ENCODE data around the gene ONECUT3. TPM values are rescaled to one million over a fixed set of nuclear protein-coding genes. Genes with fewer than 3 reads are reported as not detected.

ONECUT3 gene
- total and polyA plus RNA-seq, 11 donors: not detected

DNA sequence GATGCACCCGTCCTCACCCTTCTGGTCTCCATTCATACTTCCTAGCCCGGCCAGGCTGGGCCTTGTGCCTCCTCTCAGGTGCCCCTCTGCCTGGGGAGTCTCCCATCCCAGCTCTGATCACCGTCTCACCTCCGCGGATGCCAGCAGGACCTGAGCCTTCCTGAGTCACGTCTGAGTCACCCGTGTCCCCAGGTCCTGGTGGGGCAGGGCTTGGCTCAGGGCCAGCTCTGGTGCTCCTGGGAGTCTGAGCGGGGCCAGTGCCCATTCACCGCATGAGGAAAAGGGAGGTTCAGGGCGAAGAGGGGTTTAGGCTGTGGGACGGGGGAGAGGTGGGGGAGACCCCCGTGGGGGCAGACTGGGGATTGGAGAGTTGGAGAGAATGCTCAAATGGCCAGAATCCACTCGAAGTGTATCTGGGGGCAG, 58.2 kb downstream of the ONECUT3 start:
- DNase-seq: peak in 3 of 5 donors; percentile 56 to 82 (median 72)
- intact Hi-C loops (cut with DNase I): no loop called here
- H3K4me3 ChIP-seq: peak overlapping the region in 9 of 12 donors; percentile 48 to 70 (median 61)
- H3K27me3 ChIP-seq: no peaks in the 10 kb centered on the region
- ATAC-seq: peak in 1 of 4 donors; percentile 24
- no peaks in the 10 kb centered on the region for H3K9me3 ChIP-seq
- peak overlapping the region in 8 of 12 donors; percentile 23 to 83 (median 64) for H3K27ac ChIP-seq
- 24 to 35% (median 26%) methylated on average over 10 to 13 of the region's 13 CpGs for WGBS, 4 donors
- peaks cover 0 to 22% (median 13%) of the 10 kb centered on the region in 12 donors for H3K4me1 ChIP-seq
- H3K36me3 ChIP-seq: peaks cover 0 to 23% (median 17%) of the 10 kb centered on the region in 9 donors
- TF ChIP-seq, protein P1, sequence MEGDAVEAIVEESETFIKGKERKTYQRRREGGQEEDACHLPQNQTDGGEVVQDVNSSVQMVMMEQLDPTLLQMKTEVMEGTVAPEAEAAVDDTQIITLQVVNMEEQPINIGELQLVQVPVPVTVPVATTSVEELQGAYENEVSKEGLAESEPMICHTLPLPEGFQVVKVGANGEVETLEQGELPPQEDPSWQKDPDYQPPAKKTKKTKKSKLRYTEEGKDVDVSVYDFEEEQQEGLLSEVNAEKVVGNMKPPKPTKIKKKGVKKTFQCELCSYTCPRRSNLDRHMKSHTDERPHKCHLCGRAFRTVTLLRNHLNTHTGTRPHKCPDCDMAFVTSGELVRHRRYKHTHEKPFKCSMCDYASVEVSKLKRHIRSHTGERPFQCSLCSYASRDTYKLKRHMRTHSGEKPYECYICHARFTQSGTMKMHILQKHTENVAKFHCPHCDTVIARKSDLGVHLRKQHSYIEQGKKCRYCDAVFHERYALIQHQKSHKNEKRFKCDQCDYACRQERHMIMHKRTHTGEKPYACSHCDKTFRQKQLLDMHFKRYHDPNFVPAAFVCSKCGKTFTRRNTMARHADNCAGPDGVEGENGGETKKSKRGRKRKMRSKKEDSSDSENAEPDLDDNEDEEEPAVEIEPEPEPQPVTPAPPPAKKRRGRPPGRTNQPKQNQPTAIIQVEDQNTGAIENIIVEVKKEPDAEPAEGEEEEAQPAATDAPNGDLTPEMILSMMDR (IDR thresholded peaks at IDR 0.05): no peak
- TF ChIP-seq POLR2A (IDR thresholded peaks at IDR 0.05): no peak

DNA sequence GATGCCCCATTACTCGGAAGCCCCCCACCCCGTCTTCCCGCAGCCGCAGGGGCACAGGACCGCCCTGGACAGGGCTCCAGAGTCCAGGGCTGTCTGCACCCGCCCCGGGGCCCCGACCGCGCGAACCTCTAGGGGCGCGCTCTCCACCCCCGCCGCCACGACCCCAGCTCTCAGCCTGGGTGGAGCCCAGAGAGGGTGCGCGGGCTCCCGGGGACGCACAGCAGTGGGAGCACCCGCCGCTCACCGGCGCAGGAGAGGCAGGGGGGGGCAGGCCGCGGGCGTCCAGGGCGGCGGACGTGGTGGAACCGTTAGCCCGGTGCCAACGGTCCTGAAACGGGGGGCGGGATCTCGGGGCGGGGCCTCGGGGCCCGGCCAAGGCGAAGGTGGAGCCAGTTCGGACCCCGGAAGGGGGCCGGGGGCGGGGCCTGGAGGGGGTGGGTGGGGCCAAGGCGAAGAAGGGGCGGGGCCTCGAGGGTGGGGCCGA, 58.7 kb downstream of the ONECUT3 start, which contains the start of gene ATP8B3:
Gene ATP8B3 (minus strand): TSS at position 335 of the 484 bp plus-strand sequence. CDS start 540 bp downstream, outside the sequence.
- peak within 1 kb of the TSS in 9 of 12 donors; percentile 39 to 83 (median 63) for H3K27ac ChIP-seq
- H3K4me3 ChIP-seq: peak within 1 kb of the TSS; percentile 23 to 70 (median 60)
- peaks cover 0 to 22% (median 13%) of the 10 kb centered on the region in 12 donors for H3K4me1 ChIP-seq
- no peak for DNase-seq
- H3K36me3 ChIP-seq: peaks cover 0 to 28% (median 22%) of the 10 kb centered on the region in 9 donors
- TF ChIP-seq, protein P1 (IDR thresholded peaks at IDR 0.05): peak in 4 of 12 donors; percentile 10 to 14 (median 12)
- TF ChIP-seq POLR2A (IDR thresholded peaks at IDR 0.05): no peak
- intact Hi-C loops (cut with DNase I): no loop called here
- peak in 1 of 4 donors; percentile 6 for ATAC-seq
- 0 to 5% (median 3%) methylated on average over 1 to 48 of the region's 48 CpGs for WGBS, 4 donors
- no peaks in the 10 kb centered on the region for H3K27me3 ChIP-seq
- no peaks in the 10 kb centered on the region for H3K9me3 ChIP-seq

DNA sequence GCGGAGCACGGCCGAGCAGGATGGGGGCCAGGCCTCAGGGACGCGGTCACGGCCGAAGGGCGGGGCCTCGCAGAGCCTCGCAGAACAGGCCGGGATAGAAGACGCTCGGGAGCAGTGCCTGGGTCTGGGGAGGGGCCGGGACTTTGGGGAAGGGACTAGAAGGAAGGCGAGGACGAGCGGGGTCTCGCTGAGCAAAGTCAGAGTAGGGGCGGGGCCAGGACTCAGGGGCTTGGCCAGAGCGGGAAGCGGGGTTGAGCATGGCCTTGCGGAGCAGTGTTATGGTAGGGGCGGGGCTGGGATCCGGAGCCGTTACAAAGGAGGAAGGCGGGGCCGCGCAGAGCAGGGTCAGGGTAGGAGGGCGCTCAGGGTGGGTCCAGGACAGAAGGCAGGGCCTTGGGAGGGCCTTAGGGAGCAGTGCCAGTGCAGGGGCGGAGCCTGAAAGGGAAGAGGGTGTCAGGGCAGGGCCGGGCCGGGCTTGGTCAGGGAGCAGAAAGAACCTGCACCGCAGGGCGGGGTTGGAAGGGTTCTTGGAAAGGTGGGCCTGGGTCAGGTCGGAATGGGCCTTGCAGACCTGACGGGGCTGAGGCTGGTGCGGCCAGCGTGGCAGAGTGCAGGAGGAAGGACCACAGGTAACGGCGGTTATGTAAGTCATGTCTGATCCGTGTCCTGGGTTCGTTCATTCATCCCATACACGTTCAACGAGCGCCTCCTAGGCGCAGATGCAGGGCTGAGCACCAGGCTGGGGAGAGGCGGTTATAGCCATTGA, 59.3 kb downstream of the ONECUT3 start:
- TF ChIP-seq, protein P1 (IDR thresholded peaks at IDR 0.05): peak; percentile 18 to 58 (median 44)
- peak in 1 of 2 donors; percentile 32 for TF ChIP-seq POLR2A (IDR thresholded peaks at IDR 0.05)
- Histone ChIP-seq H3K4me1 (peaks cover 0 to 24% (median 13%) of the 10 kb centered on the region in 12 donors), H3K27ac (peak overlapping the region in 9 of 12 donors; percentile 18 to 83 (median 63)), H3K27me3 (no peaks in the 10 kb centered on the region), H3K9me3 (no peaks in the 10 kb centered on the region), H3K36me3 (peaks cover 0 to 34% (median 28%) of the 10 kb centered on the region in 9 donors), H3K4me3 (peak overlapping the region; percentile 23 to 70 (median 60))
- intact Hi-C loops (cut with DNase I): no loop called here
- peak; percentile 91 to 96 (median 95) for DNase-seq
- 0 to 1% (median 0%) methylated on average over 37 to 47 of the region's 47 CpGs for WGBS, 4 donors
- peak; percentile 87 to 94 (median 92) for ATAC-seq

All from heart left ventricle (tissue), 16 donors.